Kidney tubule cell (primary cell): ENCODE results near the gene PIH1D1.

ENCODE experiments used
- DNase-seq: peaks from one replicate; pipeline ENCODE4 v3.0.0-alpha.2; 2018; ENCODE audit warnings: low spot score

PIH1D1 gene

DNA sequence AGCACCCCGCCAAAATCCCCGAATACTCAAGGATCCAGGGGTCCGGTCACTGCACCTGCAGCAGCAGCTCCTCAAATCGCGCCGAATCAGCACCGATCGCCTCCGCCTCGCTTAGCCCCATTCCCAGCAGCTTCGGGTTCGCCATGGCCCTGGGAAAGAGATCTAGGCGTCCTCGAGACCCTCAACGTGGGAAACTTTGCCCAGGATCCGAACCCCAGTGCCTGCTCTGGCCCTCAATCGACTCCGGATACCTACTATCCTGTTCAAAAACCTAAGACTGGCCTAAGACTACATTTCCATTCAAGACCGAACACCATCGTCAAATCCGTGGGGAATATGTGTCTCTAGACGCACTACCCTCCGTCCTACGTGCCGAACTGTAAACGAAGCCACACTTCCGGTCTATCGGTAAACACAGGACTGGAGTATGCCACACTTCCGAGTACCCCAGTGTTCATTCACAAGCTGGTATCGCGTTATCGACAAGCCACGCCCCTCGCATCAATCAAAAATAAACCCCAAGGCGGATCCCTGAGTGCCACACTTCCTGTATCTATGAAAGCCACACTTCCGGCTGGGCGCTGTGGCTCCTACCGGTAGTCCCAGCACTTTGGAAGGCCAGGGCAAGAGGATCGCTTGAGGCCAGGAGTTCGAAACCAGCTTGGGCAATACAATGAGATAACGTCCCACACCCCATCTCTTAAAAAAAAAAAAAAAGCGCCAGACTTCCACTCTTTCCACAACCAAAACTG is at the start of gene PIH1D1:
Gene PIH1D1 (minus strand): TSS at position 385 of the 752 bp plus-strand sequence. CDS start 240 bp downstream, at position 145.
- DNase-seq: peak; percentile 99

GRCh38 chr19:49499030-49499670 is 47.5 kb upstream of the PIH1D1 start:
- no peak for DNase-seq

- DNase-seq: no peak
Observed at GRCh38 chr19:49498475-49498874, 46.9 kb upstream of the PIH1D1 start.

DNA sequence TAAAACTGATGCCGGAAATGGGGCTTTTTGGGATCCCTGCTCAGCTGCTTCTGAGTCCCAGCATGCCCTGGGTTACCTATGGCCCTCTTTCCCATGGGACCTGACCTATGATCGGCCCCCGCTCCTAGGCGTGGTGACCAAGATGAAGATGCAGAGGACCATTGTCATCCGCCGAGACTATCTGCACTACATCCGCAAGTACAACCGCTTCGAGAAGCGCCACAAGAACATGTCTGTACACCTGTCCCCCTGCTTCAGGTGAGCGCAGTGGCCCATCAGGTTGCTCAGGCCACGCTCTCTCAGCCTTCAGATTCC is 46.1 kb upstream of the PIH1D1 start:
- DNase-seq: no peak

GRCh38 chr19:49497047-49497788 is 45.6 kb upstream of the PIH1D1 start:
- DNase-seq: peak; percentile 64

GRCh38 chr19:49496574-49497008 is 45.0 kb upstream of the PIH1D1 start:
- DNase-seq: no peak

GRCh38 chr19:49492573-49493405 is 41.2 kb upstream of the PIH1D1 start:
- peak; percentile 47 for DNase-seq

- DNase-seq: no peak
Observed at GRCh38 chr19:49491804-49492572, 40.4 kb upstream of the PIH1D1 start.

DNA sequence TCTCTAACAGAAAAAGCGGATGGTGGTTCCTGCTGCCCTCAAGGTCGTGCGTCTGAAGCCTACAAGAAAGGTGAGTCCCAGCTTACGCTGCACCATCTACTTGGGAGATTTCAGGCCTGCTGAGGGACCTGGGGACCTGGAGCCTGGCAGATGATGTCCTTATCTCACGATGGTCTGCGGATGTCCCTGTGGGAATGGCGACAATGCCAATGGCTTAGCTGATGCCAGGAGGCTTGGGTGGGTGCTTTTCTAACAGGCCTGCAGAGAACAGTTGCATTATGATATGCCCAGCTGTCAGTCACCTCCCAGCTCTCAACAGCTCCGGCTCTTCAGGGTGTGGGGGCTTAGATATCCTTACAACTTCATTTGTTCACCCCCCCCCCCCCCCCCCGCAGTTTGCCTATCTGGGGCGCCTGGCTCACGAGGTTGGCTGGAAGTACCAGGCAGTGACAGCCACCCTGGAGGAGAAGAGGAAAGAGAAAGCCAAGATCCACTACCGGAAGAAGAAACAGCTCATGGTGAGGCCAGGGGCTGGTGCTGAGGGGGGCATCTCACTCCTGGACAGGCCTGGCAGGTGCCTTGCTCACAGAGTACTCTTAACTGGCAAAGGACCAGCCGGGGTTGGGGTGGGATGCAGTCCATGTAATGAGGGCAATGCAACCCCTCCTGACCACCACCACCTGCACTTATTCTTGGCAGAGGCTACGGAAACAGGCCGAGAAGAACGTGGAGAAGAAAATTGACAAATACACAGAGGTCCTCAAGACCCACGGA is 39.6 kb upstream of the PIH1D1 start:
- no peak for DNase-seq

GRCh38 chr19:49490287-49491029 is 38.8 kb upstream of the PIH1D1 start:
- DNase-seq: no peak

DNA sequence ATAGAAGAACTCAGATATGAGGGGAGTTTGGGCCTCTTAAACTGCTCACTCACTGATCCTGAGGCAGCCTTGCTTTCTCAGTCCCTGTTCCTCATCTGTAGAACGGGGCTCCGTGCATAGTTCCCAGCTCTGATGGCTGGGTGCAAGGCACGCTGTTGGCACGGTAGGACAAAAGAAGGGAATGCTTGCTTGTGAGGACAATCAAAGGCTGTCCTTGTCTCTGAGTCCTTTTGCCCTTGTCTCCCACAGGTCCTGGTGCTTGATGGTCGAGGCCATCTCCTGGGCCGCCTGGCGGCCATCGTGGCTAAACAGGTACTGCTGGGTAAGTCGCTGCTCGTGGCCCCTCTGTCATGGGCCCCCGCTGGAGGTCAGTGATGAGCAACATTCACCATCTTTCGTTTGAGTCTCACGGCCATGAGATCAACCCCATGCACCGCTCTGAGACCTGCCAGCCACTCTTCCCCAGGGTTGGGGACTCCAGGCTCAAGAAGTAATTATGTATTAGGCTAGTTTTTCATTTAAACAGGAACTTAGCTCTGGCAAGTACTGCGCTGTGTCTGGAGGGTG is 38.1 kb upstream of the PIH1D1 start:
- no peak for DNase-seq

GRCh38 chr19:49488863-49489537 is 37.4 kb upstream of the PIH1D1 start:
- DNase-seq: no peak

GRCh38 chr19:49488046-49488862 is 36.6 kb upstream of the PIH1D1 start:
- DNase-seq: peak; percentile 36

GRCh38 chr19:49487277-49488045 is 35.8 kb upstream of the PIH1D1 start, which contains the start of gene RPL13A:
TSS of gene RPL13A (plus strand) at chr19:49487608. CDS start at chr19:49487630, 22 bp downstream.
- DNase-seq: peak; percentile 99

GRCh38 chr19:49486710-49487276 is 35.2 kb upstream of the PIH1D1 start:
- no peak for DNase-seq

GRCh38 chr19:49486232-49486631 is 34.6 kb upstream of the PIH1D1 start:
- no peak for DNase-seq
